ENCODE data around the gene GALNT14. TPM values are rescaled to one million over a fixed set of nuclear protein-coding genes. Genes with fewer than 3 reads are reported as not detected.

The GALNT14 gene
- total RNA-seq, 1 experiment from 2014 or later: 2.7 TPM

DNA sequence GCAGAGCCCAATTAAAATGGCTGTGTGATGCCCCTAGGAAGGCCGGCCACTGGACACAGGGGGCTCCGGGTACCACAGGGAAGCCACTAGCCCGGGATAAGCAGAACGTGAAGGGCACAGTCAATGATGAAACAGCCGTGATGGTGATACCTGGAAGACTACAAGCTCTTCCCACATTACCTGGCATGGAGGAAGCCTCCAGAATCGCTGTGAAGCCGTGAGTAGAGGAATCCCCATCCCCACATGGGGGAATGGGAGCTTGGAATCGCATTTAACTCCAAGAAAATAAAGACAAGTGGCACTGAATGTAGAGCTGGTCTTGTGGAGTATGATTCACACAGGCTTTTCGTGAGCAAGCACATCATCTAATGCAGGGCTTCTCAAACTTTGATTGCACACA is 16.1 kb downstream of the GALNT14 start:
- no peak overlapping the region for H3K27ac Mint-ChIP-seq

More for the DNA sequence above, 16.1 kb downstream of the GALNT14 start:
- H4K8ac ChIP-seq (replicated peaks; ENCODE audit: insufficient read length, low read depth, low read length): no peak overlapping the region
- no peak overlapping the region for H3K4me3 Mint-ChIP-seq
- DNase-seq: no peak
- no peak overlapping the region for H3K23ac ChIP-seq (ENCODE audit: insufficient read length, low read depth, low read length)
- H3K27me3 ChIP-seq (ENCODE audit: insufficient read depth, low read length): no peaks in the 10 kb centered on the region
- no peak overlapping the region for H2BK20ac ChIP-seq (ENCODE audit: low read depth, low read length, poor library complexity, severe bottlenecking)
- no peak overlapping the region for H3K4me2 ChIP-seq (ENCODE audit: insufficient read depth, insufficient read length, low read length)
- H3K18ac ChIP-seq (ENCODE audit: insufficient read length, low read depth, low read length): no peak overlapping the region
- H3K27ac ChIP-seq (ENCODE audit: insufficient read length, low read depth, low read length): no peak overlapping the region
- no peaks in the 10 kb centered on the region; the same call in none of the 2 replicates for H3K27me3 Mint-ChIP-seq (ENCODE audit: low read depth)
- no peaks in the 10 kb centered on the region for H3K23me2 ChIP-seq (ENCODE audit: insufficient read length, low read depth, low read length, poor library complexity, severe bottlenecking)
- no peak overlapping the region for H3K56ac ChIP-seq (ENCODE audit: insufficient read length, low read depth, low read length)
- H2BK120ac ChIP-seq (ENCODE audit: low read depth, low read length, poor library complexity, severe bottlenecking): no peak overlapping the region
- H3K14ac ChIP-seq (ENCODE audit: insufficient read depth, low read length): no peak overlapping the region
- no peak overlapping the region for H2AK5ac ChIP-seq (ENCODE audit: insufficient read length, low read length)
- no peak overlapping the region for H2AFZ ChIP-seq (ENCODE audit: low read length)
- H2BK5ac ChIP-seq (ENCODE audit: insufficient read length, low read length): no peak overlapping the region
- no CpG with 5 or more reads among the region's 9 CpGs for WGBS (ENCODE audit: extremely low coverage, insufficient read length, low lambda C conversion rate)
- no peaks in the 10 kb centered on the region for H3K79me2 ChIP-seq (ENCODE audit: insufficient read depth, low read length)
- H2BK12ac ChIP-seq (ENCODE audit: insufficient read length, low read depth, low read length): no peak overlapping the region
- H3K36me3 Mint-ChIP-seq (ENCODE audit: insufficient read depth in 1 of 3, low read depth in 3 of 3): no peaks in the 10 kb centered on the region
- H3K4me1 ChIP-seq (ENCODE audit: insufficient read depth, low read length): no peaks in the 10 kb centered on the region
- no peak overlapping the region for H3T11ph ChIP-seq (ENCODE audit: low read length)
- no peak overlapping the region for H3K4ac ChIP-seq (ENCODE audit: low read depth, low read length)
- H3K79me1 ChIP-seq (ENCODE audit: insufficient read depth, low read depth, low read length, poor library complexity, severe bottlenecking): no peaks in the 10 kb centered on the region
- H3K9me3 Mint-ChIP-seq: no peaks in the 10 kb centered on the region; a peak in 1 of 5 replicates
- H3K9ac ChIP-seq (ENCODE audit: extremely low read depth, insufficient read length, low read length): no peak overlapping the region
- H4K91ac ChIP-seq (ENCODE audit: insufficient read length, low read depth, low read length): no peak overlapping the region
- no peaks in the 10 kb centered on the region for H3K4me1 Mint-ChIP-seq
- TF ChIP-seq, protein P1, sequence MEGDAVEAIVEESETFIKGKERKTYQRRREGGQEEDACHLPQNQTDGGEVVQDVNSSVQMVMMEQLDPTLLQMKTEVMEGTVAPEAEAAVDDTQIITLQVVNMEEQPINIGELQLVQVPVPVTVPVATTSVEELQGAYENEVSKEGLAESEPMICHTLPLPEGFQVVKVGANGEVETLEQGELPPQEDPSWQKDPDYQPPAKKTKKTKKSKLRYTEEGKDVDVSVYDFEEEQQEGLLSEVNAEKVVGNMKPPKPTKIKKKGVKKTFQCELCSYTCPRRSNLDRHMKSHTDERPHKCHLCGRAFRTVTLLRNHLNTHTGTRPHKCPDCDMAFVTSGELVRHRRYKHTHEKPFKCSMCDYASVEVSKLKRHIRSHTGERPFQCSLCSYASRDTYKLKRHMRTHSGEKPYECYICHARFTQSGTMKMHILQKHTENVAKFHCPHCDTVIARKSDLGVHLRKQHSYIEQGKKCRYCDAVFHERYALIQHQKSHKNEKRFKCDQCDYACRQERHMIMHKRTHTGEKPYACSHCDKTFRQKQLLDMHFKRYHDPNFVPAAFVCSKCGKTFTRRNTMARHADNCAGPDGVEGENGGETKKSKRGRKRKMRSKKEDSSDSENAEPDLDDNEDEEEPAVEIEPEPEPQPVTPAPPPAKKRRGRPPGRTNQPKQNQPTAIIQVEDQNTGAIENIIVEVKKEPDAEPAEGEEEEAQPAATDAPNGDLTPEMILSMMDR (conservative IDR thresholded peaks at IDR 0.05): no peak
- no peaks in the 10 kb centered on the region for H3K9me3 ChIP-seq (ENCODE audit: control insufficient read depth, low read depth, low read length)
- H4K20me1 ChIP-seq (ENCODE audit: control insufficient read depth, insufficient read depth, insufficient read length): peaks cover 3% of the 10 kb centered on the region
- H4K5ac ChIP-seq (ENCODE audit: insufficient read length, low read depth, low read length): no peak overlapping the region
- H2BK15ac ChIP-seq (ENCODE audit: low read depth, low read length): no peak overlapping the region

Data from H9 (cell line).